SK-N-SH (cell line): ENCODE results near the gene TNFRSF1B. TPM values are rescaled to one million over a fixed set of nuclear protein-coding genes. Genes with fewer than 3 reads are reported as not detected.

Source experiments
- CTCF ChIA-PET: fragments of 300-600, 350-600 bp; formaldehyde crosslinking; extraction: SDS; loops from one replicate; lab custom pipeline; 2021; lab: Yijun Ruan, JAX
- POLR2A ChIA-PET: fragments of 350-600 bp; sonication (Branson Sonifier 250); formaldehyde crosslinking; extraction: SDS; loops from one replicate; lab custom pipeline; 2020; ENCODE audit warnings: antibody characterized with exemption, inconsistent platforms; lab: Yijun Ruan, JAX
- DNase-seq: peaks from one replicate; pipeline ENCODE4 v3.0.0; 2012
- H2AFZ ChIP-seq: fragments of 200-600 bp; sonication (generic); 2 replicates; pipeline ENCODE4 v1.8.1; 2016; ENCODE audit warnings: antibody characterized with exemption, mild to moderate bottlenecking, low read depth
- H3F3A ChIP-seq: fragments of 200-600 bp; sonication (generic); replicated peaks from 2 replicates; pipeline ENCODE3; 2016; ENCODE audit warnings: antibody characterized with exemption, mild to moderate bottlenecking; ENCODE audit not compliant: insufficient read depth
- H3K27ac ChIP-seq, 2 experiments: fragments of 200-500 bp in 1 of 2; fragments of 200-600 bp in 1 of 2; sonication (Bioruptor generic) in 1 of 2; sonication (generic), shearing (Covaris generic) in 1 of 2; 2 replicates each; pipeline versions ENCODE4 v1.5.1 to v1.6.1; 2014 to 2016; ENCODE audit warnings: low read depth in 2 of 2, inconsistent platforms in 1 of 2, low read length in 1 of 2, mild to moderate bottlenecking in 1 of 2, mixed read lengths in 1 of 2
- H3K27me3 ChIP-seq: fragments of 200-600 bp; sonication (generic), shearing (Covaris generic); 2 replicates; pipeline ENCODE4 v1.6.1; 2016; ENCODE audit warnings: mixed run types; ENCODE audit not compliant: insufficient read depth
- H3K36me3 ChIP-seq, 2 experiments: fragments of 200-500 bp in 1 of 2; fragments of 200-600 bp in 1 of 2; sonication (Bioruptor generic) in 1 of 2; sonication (generic) in 1 of 2; replicated peaks in 1 of 2; 2 replicates each; pipeline versions ENCODE3 to v1.5.1; 2014 to 2016; ENCODE audit warnings: low read length in 1 of 2, mild to moderate bottlenecking in 1 of 2; ENCODE audit not compliant: insufficient read depth in 2 of 2, control insufficient read depth in 1 of 2
- H3K4me1 ChIP-seq, 2 experiments: fragments of 200-500 bp in 1 of 2; fragments of 200-600 bp in 1 of 2; sonication (Bioruptor generic) in 1 of 2; sonication (generic), shearing (Covaris generic) in 1 of 2; 2 replicates each; pipeline versions ENCODE4 v1.5.1 to v1.6.1; 2014 to 2016; ENCODE audit warnings: low read depth in 1 of 2, low read length in 1 of 2, mixed run types in 1 of 2; ENCODE audit not compliant: insufficient read depth in 2 of 2, control insufficient read depth in 1 of 2
- H3K4me2 ChIP-seq: fragments of 200-600 bp; sonication (generic), shearing (Covaris generic); 2 replicates; pipeline ENCODE4 v1.6.1; 2017; ENCODE audit warnings: mixed run types
- H3K4me3 ChIP-seq, 2 experiments: fragments of 200-500 bp in 1 of 2; fragments of 200-600 bp in 1 of 2; sonication (Bioruptor generic) in 1 of 2; sonication (generic), shearing (Covaris generic) in 1 of 2; 2 replicates each; pipeline versions ENCODE4 v1.5.1 to v1.8.1; 2014 to 2016; ENCODE audit warnings: low read depth in 2 of 2, inconsistent platforms in 1 of 2, low read length in 1 of 2, mild to moderate bottlenecking in 1 of 2, mixed read lengths in 1 of 2, moderate library complexity in 1 of 2
- H3K79me2 ChIP-seq: fragments of 200-600 bp; sonication (generic); 2 replicates; pipeline ENCODE4 v1.8.1; 2017; ENCODE audit warnings: mild to moderate bottlenecking; ENCODE audit not compliant: insufficient read depth
- H3K9ac ChIP-seq: fragments of 200-600 bp; sonication (generic); 2 replicates; pipeline ENCODE4 v1.6.1; 2017; ENCODE audit warnings: mixed run types
- H3K9me2 ChIP-seq: fragments of 200-600 bp; sonication (generic); 2 replicates; pipeline ENCODE4 v1.6.1; 2017; ENCODE audit warnings: mixed run types
- H3K9me3 ChIP-seq: fragments of 200-600 bp; sonication (generic); 2 replicates; pipeline ENCODE4 v1.6.1; 2017; ENCODE audit warnings: mixed run types, mild to moderate bottlenecking, moderate library complexity
- H4K20me1 ChIP-seq: fragments of 200-600 bp; sonication (generic); 2 replicates; pipeline ENCODE4 v1.6.1; 2017; ENCODE audit warnings: mild to moderate bottlenecking, mixed run types; ENCODE audit not compliant: insufficient read depth
- CHD2 ChIP-seq: fragments of 150-350 bp; IDR thresholded peaks from 2 replicates; pipeline ENCODE4 v1.6.1; 2018; ENCODE audit warnings: low read length; ENCODE audit not compliant: partially characterized antibody
- EP300 ChIP-seq, 2 experiments: IDR thresholded peaks; 2 replicates each; pipeline versions ENCODE4 v1.4.0 to v1.6.1; 2012; ENCODE audit warnings: borderline replicate concordance in 1 of 2, low read depth in 1 of 2, low read length in 1 of 2
- FOXM1 ChIP-seq: IDR thresholded peaks from 2 replicates; pipeline ENCODE4 v1.4.0; 2012; ENCODE audit warnings: low read depth, mild to moderate bottlenecking
- MEF2A ChIP-seq: IDR thresholded peaks from 2 replicates; pipeline ENCODE4 v1.4.0; 2012; ENCODE audit warnings: low read depth, borderline replicate concordance
- NFIC ChIP-seq: IDR thresholded peaks from 2 replicates; pipeline ENCODE4 v1.4.0; 2012; ENCODE audit warnings: borderline replicate concordance
- PBX3 ChIP-seq: IDR thresholded peaks from 2 replicates; pipeline ENCODE4; 2012
- POLR2AphosphoS5 ChIP-seq: IDR thresholded peaks from 2 replicates; pipeline ENCODE4 v1.6.1; 2012; ENCODE audit warnings: low read depth, low read length
- RCOR1 ChIP-seq: fragments of 150-350 bp; IDR thresholded peaks from 2 replicates; pipeline ENCODE4 v1.6.1; 2017; ENCODE audit warnings: antibody characterized with exemption, low read length
- RFX5 ChIP-seq: IDR thresholded peaks from 2 replicates; pipeline ENCODE4 v1.6.1; 2012; ENCODE audit warnings: mild to moderate bottlenecking, improper control_type of control experiment, low read length
- SIN3A ChIP-seq: IDR thresholded peaks from 2 replicates; pipeline ENCODE4 v1.6.1; 2012; ENCODE audit warnings: low read depth, mild to moderate bottlenecking, low read length, moderate library complexity, borderline replicate concordance
- SMC3 ChIP-seq: IDR thresholded peaks from 2 replicates; pipeline ENCODE4 v1.6.1; 2012; ENCODE audit warnings: low read depth, low read length, improper control_type of control experiment
- TAF1 ChIP-seq: IDR thresholded peaks from 2 replicates; pipeline ENCODE4 v1.6.1; 2012; ENCODE audit warnings: low read depth, mild to moderate bottlenecking, low read length, moderate library complexity, borderline replicate concordance
- TCF12 ChIP-seq: IDR thresholded peaks from 2 replicates; pipeline ENCODE4 v1.4.0; 2012
- TEAD4 ChIP-seq: IDR thresholded peaks from 2 replicates; pipeline ENCODE4 v1.4.0; 2012; ENCODE audit warnings: mild to moderate bottlenecking, borderline replicate concordance; ENCODE audit not compliant: insufficient read depth
- USF2 ChIP-seq: fragments of 150-350 bp; IDR thresholded peaks from 2 replicates; pipeline ENCODE4 v1.6.1; 2017; ENCODE audit warnings: antibody characterized with exemption, low read length, low read depth, borderline replicate concordance
- YY1 ChIP-seq: IDR thresholded peaks from 2 replicates; pipeline ENCODE4 v1.4.0; 2012; ENCODE audit warnings: low read depth, mild to moderate bottlenecking
- WGBS: methylation state at CpG from one replicate; pipeline ENCODE4 v1.1.6; 2017; ENCODE audit warnings: low lambda C conversion rate; 5-methylcytosine and 5-hydroxymethylcytosine counted together
- polyA plus RNA-seq, 3 experiments: library from polyadenylated mRNA; depleted of rRNA; stranded (reverse); fragments of >200 nt; gene quantifications; 2 replicates each; pipeline ENCODE4 v1.2.3, GENCODE V29; 2012
- TF ChIP-seq, protein P1 (sequence below): IDR thresholded peaks from 2 replicates; pipeline ENCODE4 v1.4.0; 2012; ENCODE audit warnings: low read depth, borderline replicate concordance
- TF ChIP-seq, protein P2 (sequence below): fragments of 200-600 bp; sonication (generic); IDR thresholded peaks from 2 replicates; pipeline ENCODE4 v1.6.1; 2017; ENCODE audit warnings: antibody characterized with exemption, mild to moderate bottlenecking, moderate library complexity

Gene TNFRSF1B
- polyA plus RNA-seq, 1 of the 3 experiments (the other 2 are of a cell fraction): 0.36 TPM

DNA sequence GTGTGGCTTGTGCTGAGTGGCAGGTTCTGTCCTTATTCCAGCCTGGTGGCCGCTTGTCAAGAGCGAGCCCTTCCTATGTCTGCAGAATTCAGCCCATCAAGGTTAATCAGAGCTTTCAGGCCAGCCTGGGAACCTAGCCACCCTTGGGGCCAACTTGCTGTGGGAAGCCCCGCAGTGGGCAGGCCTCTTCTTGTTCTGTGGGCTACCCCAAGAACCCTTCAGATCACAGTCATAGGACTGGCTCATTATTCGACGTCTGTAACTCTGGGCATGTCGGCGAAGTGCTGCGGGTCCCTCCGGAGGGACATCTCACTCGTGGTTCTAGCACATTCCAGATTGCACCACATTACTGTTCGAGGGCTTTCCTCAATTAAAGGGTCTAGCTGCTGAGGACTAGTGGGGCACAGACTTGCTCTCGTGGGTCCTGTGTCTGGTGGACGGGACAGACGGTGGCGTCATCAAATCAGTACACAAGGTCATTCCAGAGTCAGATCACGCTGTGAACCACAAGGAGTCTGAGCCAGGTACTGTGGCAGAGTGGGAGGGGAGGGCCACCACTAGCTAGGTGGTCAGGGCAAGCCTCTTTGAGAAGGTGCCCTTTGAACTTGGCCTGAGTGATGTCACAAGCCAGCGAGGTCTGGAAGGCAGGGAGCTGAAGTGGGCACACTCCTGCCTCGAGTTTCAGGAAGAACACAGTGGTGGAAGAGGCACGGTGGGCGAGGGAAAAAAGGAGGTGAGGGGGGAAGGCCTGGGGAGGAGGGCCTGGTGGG, 20.3 kb upstream of the TNFRSF1B start:
- ChIA-PET CTCF (interaction anchor here (0.6 to 2.7 kb wide), 5 partner anchors 22 to 63 kb away, joined by 3 to 14 read pairs (median 3); no protein-coding TSS in a partner anchor), POLR2A (no interaction called here)
- no peak overlapping the region for H3K27ac ChIP-seq
- H3K36me3 ChIP-seq: no peaks in the 10 kb centered on the region
- no peak overlapping the region for H3K4me2 ChIP-seq
- no peak overlapping the region for H3K4me3 ChIP-seq
- no peak overlapping the region for H3K9ac ChIP-seq
- DNase-seq: no peak
- H2AFZ ChIP-seq: no peak overlapping the region
- no peaks in the 10 kb centered on the region for H3K79me2 ChIP-seq
- TF ChIP-seq USF2: no peak
- no peak for TF ChIP-seq PBX3
- TF ChIP-seq CHD2: no peak
- no peak for TF ChIP-seq NFIC
- TF ChIP-seq, all 33 proteins: peak for 0
- Histone ChIP-seq H3K9me2 (no peaks in the 10 kb centered on the region), H3K9me3 (no peaks in the 10 kb centered on the region), H3K4me1 (no peaks in the 10 kb centered on the region; a peak in 1 of 4 replicates), H3F3A (no peaks in the 10 kb centered on the region), H4K20me1 (no peaks in the 10 kb centered on the region), H3K27me3 (no peaks in the 10 kb centered on the region)
- 83% methylated on average over 17 of the region's 20 CpGs for WGBS

GRCh38 chr1:12147201-12147701, 19.5 kb upstream of the TNFRSF1B start:
- no peak overlapping the region for H3K9ac ChIP-seq
- WGBS: 97% methylated on average over 6 of the region's 8 CpGs

More at GRCh38 chr1:12147201-12147701, 19.5 kb upstream of the TNFRSF1B start:
- H3K79me2 ChIP-seq: no peaks in the 10 kb centered on the region
- no peaks in the 10 kb centered on the region; a peak in 1 of 4 replicates for H3K4me1 ChIP-seq
- H3K9me3 ChIP-seq: no peaks in the 10 kb centered on the region
- H3F3A ChIP-seq: no peaks in the 10 kb centered on the region
- no peaks in the 10 kb centered on the region for H3K36me3 ChIP-seq
- no peak overlapping the region for H2AFZ ChIP-seq
- DNase-seq: no peak
- no peak overlapping the region for H3K27ac ChIP-seq
- H3K9me2 ChIP-seq: no peaks in the 10 kb centered on the region
- TF ChIP-seq TCF12 (no peak), FOXM1 (no peak), RFX5 (no peak), SIN3A (no peak), RCOR1 (no peak), POLR2AphosphoS5 (no peak), SMC3 (no peak), MEF2A (no peak), NFIC (no peak), TAF1 (no peak), EP300 (IDR thresholded peaks at IDR 0.05; ENCODE audit: borderline replicate concordance in 1 of 2, low read depth in 1 of 2, low read length in 1 of 2) (no peak), TEAD4 (no peak), YY1 (no peak)
- TF ChIP-seq, protein P1, sequence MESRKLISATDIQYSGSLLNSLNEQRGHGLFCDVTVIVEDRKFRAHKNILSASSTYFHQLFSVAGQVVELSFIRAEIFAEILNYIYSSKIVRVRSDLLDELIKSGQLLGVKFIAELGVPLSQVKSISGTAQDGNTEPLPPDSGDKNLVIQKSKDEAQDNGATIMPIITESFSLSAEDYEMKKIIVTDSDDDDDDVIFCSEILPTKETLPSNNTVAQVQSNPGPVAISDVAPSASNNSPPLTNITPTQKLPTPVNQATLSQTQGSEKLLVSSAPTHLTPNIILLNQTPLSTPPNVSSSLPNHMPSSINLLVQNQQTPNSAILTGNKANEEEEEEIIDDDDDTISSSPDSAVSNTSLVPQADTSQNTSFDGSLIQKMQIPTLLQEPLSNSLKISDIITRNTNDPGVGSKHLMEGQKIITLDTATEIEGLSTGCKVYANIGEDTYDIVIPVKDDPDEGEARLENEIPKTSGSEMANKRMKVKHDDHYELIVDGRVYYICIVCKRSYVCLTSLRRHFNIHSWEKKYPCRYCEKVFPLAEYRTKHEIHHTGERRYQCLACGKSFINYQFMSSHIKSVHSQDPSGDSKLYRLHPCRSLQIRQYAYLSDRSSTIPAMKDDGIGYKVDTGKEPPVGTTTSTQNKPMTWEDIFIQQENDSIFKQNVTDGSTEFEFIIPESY: no peak
- TF ChIP-seq, protein P2, sequence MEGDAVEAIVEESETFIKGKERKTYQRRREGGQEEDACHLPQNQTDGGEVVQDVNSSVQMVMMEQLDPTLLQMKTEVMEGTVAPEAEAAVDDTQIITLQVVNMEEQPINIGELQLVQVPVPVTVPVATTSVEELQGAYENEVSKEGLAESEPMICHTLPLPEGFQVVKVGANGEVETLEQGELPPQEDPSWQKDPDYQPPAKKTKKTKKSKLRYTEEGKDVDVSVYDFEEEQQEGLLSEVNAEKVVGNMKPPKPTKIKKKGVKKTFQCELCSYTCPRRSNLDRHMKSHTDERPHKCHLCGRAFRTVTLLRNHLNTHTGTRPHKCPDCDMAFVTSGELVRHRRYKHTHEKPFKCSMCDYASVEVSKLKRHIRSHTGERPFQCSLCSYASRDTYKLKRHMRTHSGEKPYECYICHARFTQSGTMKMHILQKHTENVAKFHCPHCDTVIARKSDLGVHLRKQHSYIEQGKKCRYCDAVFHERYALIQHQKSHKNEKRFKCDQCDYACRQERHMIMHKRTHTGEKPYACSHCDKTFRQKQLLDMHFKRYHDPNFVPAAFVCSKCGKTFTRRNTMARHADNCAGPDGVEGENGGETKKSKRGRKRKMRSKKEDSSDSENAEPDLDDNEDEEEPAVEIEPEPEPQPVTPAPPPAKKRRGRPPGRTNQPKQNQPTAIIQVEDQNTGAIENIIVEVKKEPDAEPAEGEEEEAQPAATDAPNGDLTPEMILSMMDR: no peak
- H3K27me3 ChIP-seq: no peaks in the 10 kb centered on the region
- no peak overlapping the region for H3K4me3 ChIP-seq
- H3K4me2 ChIP-seq: no peak overlapping the region
- H4K20me1 ChIP-seq: no peaks in the 10 kb centered on the region
- POLR2A ChIA-PET: no interaction called here
- CTCF ChIA-PET: interaction anchor here (0.7 to 2.7 kb wide), 5 partner anchors 23 to 62 kb away, joined by 3 to 14 read pairs (median 3); no protein-coding TSS in a partner anchor
